Endothelial cell of umbilical vein (primary cell): Measurements from ENCODE around the gene SLC16A8. TPM values are rescaled to one million over a fixed set of nuclear protein-coding genes. Genes with fewer than 3 reads are reported as not detected.

Source experiments
- BruUV-seq: library from RNA; stranded (reverse); fragments of 400-500 nt; replicated peaks from 2 replicates; lab custom pipeline; 2021; lab: Mats Ljungman, UMichigan
- CTCF ChIA-PET: fragments of 300-600, 350-600 bp; sonication (Branson Sonifier 250); formaldehyde crosslinking; loops from one replicate; lab custom pipeline; 2021; ENCODE audit warnings: antibody characterized with exemption, inconsistent platforms; lab: Charles Lee
- POLR2A ChIA-PET: fragments of 300-600, 350-600 bp; sonication (Branson Sonifier 250); formaldehyde crosslinking; loops from one replicate; lab custom pipeline; 2021; ENCODE audit warnings: antibody characterized with exemption, inconsistent platforms; lab: Charles Lee
- DNase-seq: peaks from one replicate; pipeline ENCODE4 v3.0.0-alpha.2; 2011; ENCODE audit warnings: low read depth, low spot score
- FAIRE-seq: peaks from 2 replicates; lab custom pipeline; 2011; peaks lifted over from hg19 to GRCh38; lab: Jason Lieb, UNC
- H2AFZ ChIP-seq: 2 replicates; pipeline ENCODE4 v1.6.0; 2012; ENCODE audit warnings: low read depth, low read length, control low read depth, inconsistent platforms
- H3K27ac ChIP-seq: 2 replicates; pipeline ENCODE4 v1.5.1; 2011; ENCODE audit warnings: low read depth, mild to moderate bottlenecking, control low read depth, low read length, moderate library complexity; ENCODE audit not compliant: insufficient read depth
- H3K27me3 ChIP-seq, 2 experiments: 2 replicates each; pipeline versions ENCODE4 v1.6.0 to v1.6.1; 2011; ENCODE audit warnings: low read length in 2 of 2, mixed read lengths in 1 of 2; ENCODE audit not compliant: control insufficient read depth in 2 of 2, insufficient read depth in 2 of 2
- H3K36me3 ChIP-seq, 2 experiments: 2 replicates in 1 of 2; 3 replicates in 1 of 2; pipeline ENCODE4 v1.5.1; 2011; ENCODE audit warnings: low read length in 2 of 2, mild to moderate bottlenecking in 1 of 2, moderate library complexity in 1 of 2; ENCODE audit not compliant: control insufficient read depth in 2 of 2, insufficient read depth in 2 of 2; ENCODE audit errors: extremely low read depth in 1 of 2
- H3K4me1 ChIP-seq: 3 replicates; pipeline ENCODE4 v1.5.1; 2011; ENCODE audit warnings: mild to moderate bottlenecking, low read length; ENCODE audit not compliant: control insufficient read depth, insufficient read depth; ENCODE audit errors: extremely low read depth
- H3K4me2 ChIP-seq: 2 replicates; pipeline ENCODE4 v1.6.1; 2011; ENCODE audit warnings: low read length, control low read depth, mixed read lengths; ENCODE audit not compliant: insufficient read depth
- H3K4me3 ChIP-seq, 3 experiments: fragments of 200-600 bp in 1 of 3; sonication (generic), shearing (Covaris generic) in 1 of 3; replicated peaks in 1 of 3; 2 replicates each; pipeline ENCODE4 v1.5.1; 2011 to 2016; ENCODE audit warnings: control low read depth in 3 of 3, low read length in 3 of 3, mild to moderate bottlenecking in 2 of 3, inconsistent platforms in 1 of 3, low read depth in 1 of 3, moderate library complexity in 1 of 3; ENCODE audit not compliant: insufficient read depth in 1 of 3
- H3K79me2 ChIP-seq: 2 replicates; pipeline ENCODE4 v1.6.0; 2012; ENCODE audit warnings: low read length, inconsistent platforms; ENCODE audit not compliant: control insufficient read depth, insufficient read depth
- H3K9ac ChIP-seq: replicated peaks from 2 replicates; pipeline ENCODE3; 2011; ENCODE audit warnings: low read length, control low read depth; ENCODE audit not compliant: insufficient read depth; ENCODE audit errors: extremely low read depth
- H3K9me1 ChIP-seq: replicated peaks from 3 replicates; pipeline ENCODE4 v1.6.0; 2011; ENCODE audit warnings: mild to moderate bottlenecking, low read length; ENCODE audit not compliant: control insufficient read depth, insufficient read depth; ENCODE audit errors: extremely low read depth
- H3K9me3 ChIP-seq: replicated peaks from 2 replicates; pipeline ENCODE4 v1.5.1; 2012; ENCODE audit warnings: low read length, inconsistent platforms; ENCODE audit not compliant: control insufficient read depth, insufficient read depth
- H4K20me1 ChIP-seq: replicated peaks from 2 replicates; pipeline ENCODE3; 2011; ENCODE audit warnings: mild to moderate bottlenecking, low read length; ENCODE audit not compliant: control insufficient read depth, insufficient read depth; ENCODE audit errors: extremely low read depth
- EZH2 ChIP-seq: IDR thresholded peaks from 2 replicates; pipeline ENCODE4 v1.6.1; 2012; ENCODE audit warnings: borderline replicate concordance, low read depth, mild to moderate bottlenecking, moderate library complexity, low read length, inconsistent platforms; ENCODE audit not compliant: severe bottlenecking
- FOS ChIP-seq: IDR thresholded peaks from 2 replicates; pipeline ENCODE4 v1.6.1; 2011; ENCODE audit warnings: mild to moderate bottlenecking, low read length, moderate library complexity, borderline replicate concordance; ENCODE audit not compliant: insufficient read depth
- GATA2 ChIP-seq: IDR thresholded peaks from 2 replicates; pipeline ENCODE4 v1.7.0; 2011; ENCODE audit warnings: low read depth, mild to moderate bottlenecking, moderate library complexity, mixed read lengths, low read length; ENCODE audit not compliant: insufficient read length, insufficient read depth
- JUN ChIP-seq: IDR thresholded peaks from 2 replicates; pipeline ENCODE4 v1.6.1; 2011; ENCODE audit warnings: borderline replicate concordance, low read depth; ENCODE audit not compliant: insufficient read length, insufficient read depth
- MYC ChIP-seq: IDR thresholded peaks from one replicate; pipeline ENCODE4 v1.6.1; 2011; ENCODE audit warnings: mild to moderate bottlenecking, low read depth, low read length
- POLR2A ChIP-seq: IDR thresholded peaks from 2 replicates; pipeline ENCODE4 v1.6.1; 2012; ENCODE audit warnings: low read depth, mild to moderate bottlenecking, control low read depth, low read length
- POLR2AphosphoS5 ChIP-seq: IDR thresholded peaks from 2 replicates; pipeline ENCODE4 v1.6.1; 2012; ENCODE audit warnings: low read depth, mild to moderate bottlenecking, control low read depth, low read length, moderate library complexity; ENCODE audit not compliant: insufficient read depth
- dilution Hi-C: fragments of 300-500 bp; cut with MboI; formaldehyde crosslinking; loops from one replicate; pipeline ENCODE4 v1.15.0; 2019; ENCODE audit warnings: low sequenced_read_pairs; ENCODE audit not compliant: extremely low pct_ligation_motif_present
- intact Hi-C: fragments of 100-400 bp; cut with micrococcal nuclease; formaldehyde crosslinking; loops from one replicate; pipeline ENCODE4 v1.10.0; 2022
- polyA plus RNA-seq, 4 experiments: library from polyadenylated mRNA; depleted of rRNA in 3 of 4; stranded (reverse) in 3 of 4; unstranded in 1 of 4; fragments of >200 nt; gene quantifications; 2 replicates each; pipeline versions ENCODE4 v1.2.1 to v1.2.3, GENCODE V29; 2011 to 2012; ENCODE audit warnings: missing spikeins in 1 of 4
- total RNA-seq: library from RNA; stranded (reverse); gene quantifications from 2 replicates; pipeline ENCODE4 v1.2.3, GENCODE V29; 2021
- TF ChIP-seq, protein P1 (sequence below): IDR thresholded peaks from 2 replicates; pipeline ENCODE4 v1.6.1; 2011; ENCODE audit not compliant: insufficient read depth, insufficient read length
- TF ChIP-seq, protein P2 (sequence below), 2 donors: IDR thresholded peaks; 1 replicate in 1 of 2; 2 replicates in 1 of 2; pipeline ENCODE4 v1.5.1; 2011; ENCODE audit warnings: low read length in 2 of 2, mild to moderate bottlenecking in 2 of 2, moderate library complexity in 2 of 2, control low read depth in 1 of 2, inconsistent platforms in 1 of 2, low read depth in 1 of 2; ENCODE audit not compliant: insufficient read depth in 1 of 2; ENCODE audit errors: extremely low read depth in 1 of 2

SLC16A8 gene
- total and polyA plus RNA-seq, 2 donors (not counting 3 experiments of a cell fraction or from before 2014, with no cell fraction given) = 0.14 TPM; not detected in 1

DNA sequence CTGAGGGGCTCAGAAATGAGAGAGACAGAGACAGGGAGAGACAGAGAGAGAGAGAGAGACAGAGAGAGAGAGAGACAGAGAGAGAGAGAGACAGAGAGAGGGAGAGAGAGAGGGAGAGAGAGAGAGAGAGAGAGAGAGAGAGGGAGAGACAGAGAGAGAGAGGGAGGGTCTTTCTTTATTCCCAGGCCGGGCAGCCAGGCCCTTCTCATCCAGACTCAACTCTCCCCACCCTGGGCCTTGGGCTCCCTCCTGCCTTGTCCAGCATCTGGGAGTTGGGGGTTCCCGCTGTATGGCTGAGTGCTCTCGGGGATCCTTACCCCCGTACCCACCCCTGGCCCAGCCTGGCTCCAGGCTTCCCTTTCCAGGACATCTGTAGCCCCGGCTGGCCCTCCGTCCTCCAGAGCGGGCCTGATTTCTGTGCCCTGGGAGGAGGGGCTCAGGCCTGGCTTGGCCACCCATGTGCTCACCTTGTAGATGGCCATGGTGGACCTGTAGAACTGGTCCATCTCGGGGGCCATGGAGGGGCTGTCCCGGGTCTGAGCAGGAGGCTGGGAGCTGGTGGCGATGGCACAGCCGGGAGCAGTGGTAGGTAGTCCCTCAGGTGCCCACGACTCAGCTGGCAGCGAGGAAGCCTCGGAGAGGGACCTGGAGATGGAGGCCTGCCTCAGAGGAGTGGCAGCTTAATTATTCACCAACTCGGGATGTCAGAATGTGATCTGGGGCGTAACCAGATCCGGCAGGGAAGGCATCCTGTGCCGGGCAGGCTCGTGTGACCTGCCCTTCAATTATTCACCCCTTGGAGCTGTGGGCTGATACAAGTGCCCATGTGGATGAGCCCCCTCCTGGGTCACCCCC, 26.3 kb upstream of the SLC16A8 start, which contains the start of gene BAIAP2L2:
Gene BAIAP2L2 (minus strand): TSS at position 677 of the 855 bp plus-strand sequence. CDS start 159 bp downstream, at position 518.
- Histone ChIP-seq H3K79me2 (no peaks in the 10 kb centered on the region), H3K4me1 (no peaks in the 10 kb centered on the region), H3K4me2 (no peak within 1 kb of the TSS), H3K27ac (no peak within 1 kb of the TSS), H3K4me3 (no peak within 1 kb of the TSS), H3K9ac (no peak within 1 kb of the TSS), H3K9me1 (no peaks in the 10 kb centered on the region), H4K20me1 (no peaks in the 10 kb centered on the region), H2AFZ (no peak within 1 kb of the TSS), H3K9me3 (no peaks in the 10 kb centered on the region), H3K36me3 (no peaks in the 10 kb centered on the region), H3K27me3 (no peaks in the 10 kb centered on the region)
- no peak for DNase-seq
- TF ChIP-seq MYC (no peak), EZH2 (no peak), JUN (no peak), GATA2 (no peak), POLR2A (no peak), POLR2AphosphoS5 (no peak), FOS (no peak)
- TF ChIP-seq, protein P1, sequence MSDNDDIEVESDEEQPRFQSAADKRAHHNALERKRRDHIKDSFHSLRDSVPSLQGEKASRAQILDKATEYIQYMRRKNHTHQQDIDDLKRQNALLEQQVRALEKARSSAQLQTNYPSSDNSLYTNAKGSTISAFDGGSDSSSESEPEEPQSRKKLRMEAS = no peak
- TF ChIP-seq, protein P2, sequence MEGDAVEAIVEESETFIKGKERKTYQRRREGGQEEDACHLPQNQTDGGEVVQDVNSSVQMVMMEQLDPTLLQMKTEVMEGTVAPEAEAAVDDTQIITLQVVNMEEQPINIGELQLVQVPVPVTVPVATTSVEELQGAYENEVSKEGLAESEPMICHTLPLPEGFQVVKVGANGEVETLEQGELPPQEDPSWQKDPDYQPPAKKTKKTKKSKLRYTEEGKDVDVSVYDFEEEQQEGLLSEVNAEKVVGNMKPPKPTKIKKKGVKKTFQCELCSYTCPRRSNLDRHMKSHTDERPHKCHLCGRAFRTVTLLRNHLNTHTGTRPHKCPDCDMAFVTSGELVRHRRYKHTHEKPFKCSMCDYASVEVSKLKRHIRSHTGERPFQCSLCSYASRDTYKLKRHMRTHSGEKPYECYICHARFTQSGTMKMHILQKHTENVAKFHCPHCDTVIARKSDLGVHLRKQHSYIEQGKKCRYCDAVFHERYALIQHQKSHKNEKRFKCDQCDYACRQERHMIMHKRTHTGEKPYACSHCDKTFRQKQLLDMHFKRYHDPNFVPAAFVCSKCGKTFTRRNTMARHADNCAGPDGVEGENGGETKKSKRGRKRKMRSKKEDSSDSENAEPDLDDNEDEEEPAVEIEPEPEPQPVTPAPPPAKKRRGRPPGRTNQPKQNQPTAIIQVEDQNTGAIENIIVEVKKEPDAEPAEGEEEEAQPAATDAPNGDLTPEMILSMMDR (IDR thresholded peaks at IDR 0.05; ENCODE audit: extremely low read depth in 1 of 2, insufficient read depth in 1 of 2, low read depth in 1 of 2, low read length in 2 of 2) = no peak
- no peak for FAIRE-seq
- ChIA-PET CTCF (interaction anchor here (0.5 to 1.4 kb wide), 7 partner anchors 10 to 96 kb away, joined by 3 to 4 read pairs (median 3); partner anchors contain the start of gene MAFF), POLR2A (no interaction called here)
- no TSS peak for BruUV-seq
- dilution Hi-C loops (no loop called here), intact Hi-C loops (no loop called here)
